HEK293T (cell line): Measurements from ENCODE around the gene FOXD3.

Source experiments
- BHLHE40 ChIP-seq: fragments of 450-650 bp; IDR thresholded peaks from 2 replicates; pipeline ENCODE4 v1.6.1; 2016; ENCODE audit warnings: mild to moderate bottlenecking, moderate library complexity, borderline replicate concordance
- FOXA1 ChIP-seq: fragments of 450-650 bp; IDR thresholded peaks from 2 replicates; pipeline ENCODE4 v1.6.1; 2016; ENCODE audit warnings: mild to moderate bottlenecking
- FOXM1 ChIP-seq: fragments of 450-650 bp; IDR thresholded peaks from 2 replicates; pipeline ENCODE4 v1.6.1; 2017; ENCODE audit warnings: mild to moderate bottlenecking, borderline replicate concordance
- HDGF ChIP-seq: fragments of 450-650 bp; IDR thresholded peaks from 2 replicates; pipeline ENCODE4 v1.6.1; 2017; ENCODE audit warnings: antibody characterized with exemption, borderline replicate concordance
- SUZ12 ChIP-seq: fragments of 450-650 bp; IDR thresholded peaks from 2 replicates; pipeline ENCODE4 v1.6.1; 2016; ENCODE audit warnings: mild to moderate bottlenecking
- TARDBP ChIP-seq: fragments of 450-650 bp; IDR thresholded peaks from 2 replicates; pipeline ENCODE4 v1.6.1; 2016
- TF ChIP-seq, protein P1 (sequence below): fragments of 450-650 bp; IDR thresholded peaks from 2 replicates; pipeline ENCODE4 v1.6.1; 2016

GRCh38 chr1:63343922-63344321 is 21.6 kb downstream of the FOXD3 start:
- TF ChIP-seq, protein P1, sequence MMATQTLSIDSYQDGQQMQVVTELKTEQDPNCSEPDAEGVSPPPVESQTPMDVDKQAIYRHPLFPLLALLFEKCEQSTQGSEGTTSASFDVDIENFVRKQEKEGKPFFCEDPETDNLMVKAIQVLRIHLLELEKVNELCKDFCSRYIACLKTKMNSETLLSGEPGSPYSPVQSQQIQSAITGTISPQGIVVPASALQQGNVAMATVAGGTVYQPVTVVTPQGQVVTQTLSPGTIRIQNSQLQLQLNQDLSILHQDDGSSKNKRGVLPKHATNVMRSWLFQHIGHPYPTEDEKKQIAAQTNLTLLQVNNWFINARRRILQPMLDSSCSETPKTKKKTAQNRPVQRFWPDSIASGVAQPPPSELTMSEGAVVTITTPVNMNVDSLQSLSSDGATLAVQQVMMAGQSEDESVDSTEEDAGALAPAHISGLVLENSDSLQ: no peak
- no peak for TF ChIP-seq TARDBP
- no peak for TF ChIP-seq SUZ12
- no peak for TF ChIP-seq FOXM1
- no peak for TF ChIP-seq FOXA1
- no peak for TF ChIP-seq BHLHE40
- TF ChIP-seq HDGF: no peak
